Activated CD8-positive, alpha-beta T cell treated with anti-CD3 and anti-CD28 coated beads, Interleukin-2, amount 10 ng/mL, durations not matched to agents 7 days and 5 days (primary cell): Measurements from ENCODE around the gene ZSCAN5A. TPM values are rescaled to one million over a fixed set of nuclear protein-coding genes. Genes with fewer than 3 reads are reported as not detected.

Source experiments
- total RNA-seq, 2 experiments: library from RNA; stranded (reverse); gene quantifications; one replicate each; pipeline ENCODE4 v1.2.3, GENCODE V29; 2021

The ZSCAN5A gene
- total RNA-seq, 2 experiments from 2014 or later = 8.2 to 12.1 TPM

Other genes starting within 250 kb of the ZSCAN5A start
- gene ZNF787, start 193.5 kb downstream of the ZSCAN5A start, total RNA-seq = 10 to 100 TPM; 30.4 to 31.3 TPM
- 10 to 100 TPM; 29.3 to 30.1 TPM for gene ZNF444, start 173.6 kb downstream of the ZSCAN5A start, total RNA-seq
- gene GALP, start 138.8 kb downstream of the ZSCAN5A start, total RNA-seq = not detected
- not detected for gene ZSCAN5B, start 117.1 kb downstream of the ZSCAN5A start, total RNA-seq
- gene ZSCAN5C, start 112.6 kb downstream of the ZSCAN5A start, total RNA-seq = not detected
- 1 to 10 TPM; 2.3 to 2.9 TPM for gene EDDM13, start 42.1 kb downstream of the ZSCAN5A start, total RNA-seq
- gene ZNF582, start 78.7 kb upstream of the ZSCAN5A start, total RNA-seq = 1 to 10 TPM; 2.8 to 3.3 TPM
- gene ZNF583, start 89.5 kb upstream of the ZSCAN5A start, total RNA-seq = 1 to 10 TPM; 4.3 to 4.6 TPM
- 1 to 10 TPM in 1 of 2 experiments, under 1 TPM in 1; 0.71 to 1.1 TPM for gene ZNF667, start 162.5 kb upstream of the ZSCAN5A start, total RNA-seq
- gene ZNF471, start 193.0 kb upstream of the ZSCAN5A start, total RNA-seq = 1 to 10 TPM in 1 of 2 experiments, under 1 TPM in 1; 0.95 to 1.8 TPM
- gene ZFP28, start 224.1 kb upstream of the ZSCAN5A start, total RNA-seq = 1 to 10 TPM; 6.4 to 6.6 TPM